Stomach (tissue), 9 donors: ENCODE results near the gene KCNN4. TPM values are rescaled to one million over a fixed set of nuclear protein-coding genes. Genes with fewer than 3 reads are reported as not detected.
A peak's percentile ranks its signal among the peaks of the same experiment; 100 is the strongest.
"Not testable (repeated sequence)": the region's sequence is repeated elsewhere in the genome, so short reads cannot be mapped to it uniquely, and the experiment has no call there.

Experiments used
- DNase-seq, 2 donors: peaks; one replicate each; pipeline versions ENCODE4 v3.0.0 to v3.0.0-alpha.2; 2013 to 2019
- H3K27ac ChIP-seq, 5 donors: fragments of 200-600 bp in 4 of 5; sonication (generic) in 4 of 5; one replicate each; pipeline ENCODE4 v1.5.1; 2013 to 2019; ENCODE audit warnings: mild to moderate bottlenecking in 1 of 5, moderate library complexity in 1 of 5
- H3K27me3 ChIP-seq, 3 donors: fragments of 200-600 bp; sonication (generic); one replicate each; pipeline ENCODE4 v1.5.1; 2017 to 2019; ENCODE audit warnings: mixed run types in 1 of 3
- H3K36me3 ChIP-seq, 4 donors: fragments of 200-600 bp; sonication (generic); 1 replicate in 3 of 4; 2 replicates in 1 of 4; pipeline ENCODE4 v1.5.1; 2016 to 2019
- H3K4me1 ChIP-seq, 4 donors: fragments of 200-600 bp; sonication (generic); one replicate each; pipeline ENCODE4 v1.5.1; 2016 to 2019
- H3K4me3 ChIP-seq, 4 donors: fragments of 200-600 bp; sonication (generic) in 3 of 4; one replicate each; pipeline ENCODE4 v1.5.1; 2016 to 2019; ENCODE audit warnings: mild to moderate bottlenecking in 1 of 4
- H3K9me3 ChIP-seq, 4 donors: fragments of 200-600 bp; sonication (generic); one replicate each; pipeline ENCODE4 v1.5.1; 2016 to 2019
- EP300 ChIP-seq: sonication (generic); formaldehyde crosslinking; IDR thresholded peaks from one replicate; pipeline ENCODE4 v1.6.1; 2017; ENCODE audit warnings: antibody characterized with exemption
- POLR2A ChIP-seq, 4 donors: fragments of 450-650 bp; IDR thresholded peaks; one replicate each; pipeline ENCODE4 v1.6.1; 2016; ENCODE audit warnings: antibody characterized with exemption in 4 of 4, control low read depth in 2 of 4, mild to moderate bottlenecking in 1 of 4, moderate library complexity in 1 of 4
- POLR2AphosphoS5 ChIP-seq, 3 donors: sonication (generic); formaldehyde crosslinking; IDR thresholded peaks; one replicate each; pipeline ENCODE4 v1.6.1; 2016; ENCODE audit warnings: antibody characterized with exemption in 3 of 3
- WGBS, 5 donors: extraction: QIAGEN DNeasy Blood & Tissue Kit in 3 of 5; methylation state at CpG; one replicate each; pipeline versions ENCODE4 v1.1.5 to v1.1.7; 2013 to 2018; 5-methylcytosine and 5-hydroxymethylcytosine counted together
- intact Hi-C: fragments of 100-400 bp; cut with DNase I; formaldehyde crosslinking; loops from one replicate; pipeline ENCODE4 v1.15.1; 2023; ENCODE audit warnings: low total_unique reads
- polyA plus RNA-seq, 3 donors: library from polyadenylated mRNA; stranded (reverse); fragments of 200-250 nt; gene quantifications; one replicate each; pipeline ENCODE4 v1.2.3, GENCODE V29; 2013
- total RNA-seq, 5 donors: library from RNA; depleted of rRNA; stranded (reverse); fragments of >200 nt; gene quantifications; one replicate each; pipeline versions ENCODE4 v1.1.0 to v1.2.3, GENCODE V29; 2014 to 2016
- TF ChIP-seq, protein P1 (sequence below), 7 experiments: fragments of 450-650 bp in 4 of 7; fragments of 200-600 bp in 3 of 7; sonication (generic) in 3 of 7; IDR thresholded peaks; one replicate each; pipeline ENCODE4 v1.5.1; 2016 to 2019; ENCODE audit warnings: antibody characterized with exemption in 7 of 7, control low read depth in 2 of 7, mild to moderate bottlenecking in 1 of 7
- donor health status: healthy with polysubstance abuse.
- donor health status: Bipolar disorder and iron deficiency.
- donor health status: healthy.

Gene KCNN4
- total and polyA plus RNA-seq, 8 donors = 3.1 to 222 (median 17.4) TPM

DNA sequence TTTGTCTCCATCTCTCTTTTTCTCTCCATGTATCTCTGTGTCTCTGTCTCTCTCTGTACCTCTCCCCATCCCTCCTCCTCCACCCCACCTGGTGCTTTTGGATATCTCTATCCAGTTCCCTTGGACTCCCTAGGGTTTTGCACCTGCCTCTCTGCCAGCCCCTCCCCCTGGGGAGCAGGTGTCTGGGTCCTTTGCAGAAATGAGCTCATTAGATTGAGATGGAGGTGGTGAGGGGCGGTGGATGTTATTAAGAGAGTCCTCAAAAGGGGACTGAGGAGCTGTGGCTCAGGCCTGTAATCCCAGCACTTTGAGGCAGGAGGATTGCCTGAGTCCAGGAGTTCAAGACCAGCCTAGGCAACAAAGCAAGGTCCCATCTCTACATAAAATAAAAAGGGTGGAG, 2.1 kb downstream of the KCNN4 start:
- Histone ChIP-seq H3K4me3 (peak overlapping the region in 1 of 4 donors; percentile 38), H3K9me3 (no peaks in the 10 kb centered on the region), H3K27me3 (peaks cover 0 to 52% (median 0%) of the 10 kb centered on the region in 3 donors), H3K36me3 (peaks cover 0 to 5% (median 0%) of the 10 kb centered on the region in 4 donors), H3K4me1 (peaks cover 39 to 96% (median 53%) of the 10 kb centered on the region in 4 donors), H3K27ac (peak overlapping the region; percentile 74 to 90 (median 82))
- intact Hi-C loops = no loop called here
- 50 to 81% (median 64%) methylated on average over 1 of the region's 1 CpG for WGBS, 5 donors
- DNase-seq = no peak
- TF ChIP-seq POLR2AphosphoS5 (IDR thresholded peaks at IDR 0.05) (no peak), POLR2A (IDR thresholded peaks at IDR 0.05) (no peak), EP300 (no peak)
- TF ChIP-seq, protein P1, sequence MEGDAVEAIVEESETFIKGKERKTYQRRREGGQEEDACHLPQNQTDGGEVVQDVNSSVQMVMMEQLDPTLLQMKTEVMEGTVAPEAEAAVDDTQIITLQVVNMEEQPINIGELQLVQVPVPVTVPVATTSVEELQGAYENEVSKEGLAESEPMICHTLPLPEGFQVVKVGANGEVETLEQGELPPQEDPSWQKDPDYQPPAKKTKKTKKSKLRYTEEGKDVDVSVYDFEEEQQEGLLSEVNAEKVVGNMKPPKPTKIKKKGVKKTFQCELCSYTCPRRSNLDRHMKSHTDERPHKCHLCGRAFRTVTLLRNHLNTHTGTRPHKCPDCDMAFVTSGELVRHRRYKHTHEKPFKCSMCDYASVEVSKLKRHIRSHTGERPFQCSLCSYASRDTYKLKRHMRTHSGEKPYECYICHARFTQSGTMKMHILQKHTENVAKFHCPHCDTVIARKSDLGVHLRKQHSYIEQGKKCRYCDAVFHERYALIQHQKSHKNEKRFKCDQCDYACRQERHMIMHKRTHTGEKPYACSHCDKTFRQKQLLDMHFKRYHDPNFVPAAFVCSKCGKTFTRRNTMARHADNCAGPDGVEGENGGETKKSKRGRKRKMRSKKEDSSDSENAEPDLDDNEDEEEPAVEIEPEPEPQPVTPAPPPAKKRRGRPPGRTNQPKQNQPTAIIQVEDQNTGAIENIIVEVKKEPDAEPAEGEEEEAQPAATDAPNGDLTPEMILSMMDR (IDR thresholded peaks at IDR 0.05) = no peak

DNA sequence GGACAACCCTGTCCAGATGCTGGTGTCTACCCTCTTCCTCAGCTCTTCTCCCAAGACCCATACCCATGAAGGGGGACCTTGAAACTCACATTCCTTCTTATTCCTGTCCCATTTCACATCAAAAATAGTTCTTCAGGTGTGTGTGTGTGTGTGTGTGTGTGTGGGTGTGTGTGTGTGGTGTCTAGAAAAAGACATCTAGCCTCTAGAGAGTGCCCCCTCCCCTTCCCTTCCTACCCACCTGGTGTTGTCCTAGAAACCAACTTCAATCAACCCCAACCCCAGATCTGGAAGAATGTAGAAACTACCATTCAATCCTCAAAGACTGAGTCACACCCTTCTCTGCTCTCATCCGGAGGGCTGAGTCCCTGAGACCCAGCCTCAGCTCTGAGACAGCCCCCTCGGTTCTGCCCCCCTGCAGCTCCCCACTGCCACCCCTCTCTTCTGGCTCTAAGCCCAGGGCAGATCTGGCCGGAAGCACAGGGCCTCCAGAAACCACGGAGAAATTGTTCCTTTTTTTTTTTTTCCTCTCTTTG, 3.5 kb downstream of the KCNN4 start:
- no peak for TF ChIP-seq EP300
- TF ChIP-seq POLR2A (IDR thresholded peaks at IDR 0.05) = no peak
- TF ChIP-seq, protein P1 (IDR thresholded peaks at IDR 0.05) = no peak
- TF ChIP-seq POLR2AphosphoS5 (IDR thresholded peaks at IDR 0.05) = no peak
- WGBS, 5 donors = 2 to 13% (median 6%) methylated on average over 4 of the region's 4 CpGs
- intact Hi-C loops = no loop called here
- H3K27me3 ChIP-seq = peaks cover 0 to 39% (median 0%) of the 10 kb centered on the region in 3 donors
- peaks cover 0 to 13% (median 1%) of the 10 kb centered on the region in 4 donors for H3K36me3 ChIP-seq
- H3K4me1 ChIP-seq = peaks cover 39 to 87% (median 57%) of the 10 kb centered on the region in 4 donors
- H3K27ac ChIP-seq = peak overlapping the region; percentile 7 to 90 (median 80)
- peak in 1 of 2 donors; percentile 79 for DNase-seq
- no peaks in the 10 kb centered on the region for H3K9me3 ChIP-seq
- peak overlapping the region in 1 of 4 donors; percentile 26 for H3K4me3 ChIP-seq

DNA sequence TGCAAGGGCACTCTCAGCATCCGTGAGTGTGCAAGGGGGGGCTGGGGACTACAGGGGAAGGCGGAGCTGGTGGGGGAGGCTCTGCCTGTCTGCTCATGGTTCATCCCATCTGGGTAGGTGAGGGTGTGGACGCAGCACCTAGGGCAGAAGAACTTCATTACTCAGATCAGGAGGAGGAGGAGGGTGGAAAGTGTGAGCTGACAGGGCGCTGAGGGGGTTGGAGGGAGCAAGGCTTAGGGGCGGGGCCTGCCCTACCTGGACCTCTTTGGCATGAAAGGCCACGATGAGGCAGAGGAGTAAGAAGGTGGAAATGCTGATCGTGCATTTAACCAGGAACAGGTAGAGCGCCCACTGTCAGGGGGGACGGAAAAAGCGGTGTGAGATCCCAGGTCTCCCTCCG, 4.5 kb downstream of the KCNN4 start:
- TF ChIP-seq, protein P1 (IDR thresholded peaks at IDR 0.05) = no peak
- TF ChIP-seq EP300 (no peak), POLR2A (IDR thresholded peaks at IDR 0.05) (no peak), POLR2AphosphoS5 (IDR thresholded peaks at IDR 0.05) (no peak)
- no peaks in the 10 kb centered on the region for H3K9me3 ChIP-seq
- peaks cover 0 to 22% (median 4%) of the 10 kb centered on the region in 4 donors for H3K36me3 ChIP-seq
- peaks cover 0 to 30% (median 0%) of the 10 kb centered on the region in 3 donors for H3K27me3 ChIP-seq
- peaks cover 39 to 79% (median 57%) of the 10 kb centered on the region in 4 donors for H3K4me1 ChIP-seq
- peak overlapping the region in 1 of 4 donors; percentile 3 for H3K4me3 ChIP-seq
- H3K27ac ChIP-seq = no peak overlapping the region
- no peak for DNase-seq
- intact Hi-C loops = no loop called here
- WGBS, 5 donors = 64 to 71% (median 67%) methylated on average over 10 to 11 of the region's 11 CpGs

DNA sequence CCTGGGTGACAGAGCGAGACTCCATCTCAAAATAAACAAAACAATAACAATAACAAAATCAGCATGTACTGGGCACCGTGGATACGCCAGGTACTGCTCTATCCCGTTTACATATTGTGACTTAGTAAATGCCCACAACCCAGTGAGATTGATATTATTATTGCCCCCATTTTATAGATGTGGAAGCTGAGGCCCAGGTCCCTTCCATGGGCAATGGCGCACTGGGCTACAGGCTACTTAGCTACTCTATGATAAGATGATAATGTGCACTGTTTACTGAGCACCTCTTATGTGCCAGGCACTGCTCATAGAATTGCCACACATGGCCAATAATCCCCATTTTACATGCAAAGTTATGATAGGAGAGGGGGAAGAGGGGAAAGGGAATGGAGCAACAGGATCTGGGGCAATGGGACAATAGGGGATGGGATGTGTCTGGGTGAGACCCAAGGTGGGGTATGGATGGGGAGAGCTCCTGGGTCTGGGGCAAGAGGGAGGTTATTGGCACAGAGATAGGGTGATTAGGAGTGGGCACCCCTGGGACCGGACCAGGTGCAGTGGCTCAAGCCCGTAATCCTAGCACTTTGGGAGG, 5.4 kb downstream of the KCNN4 start:
- H3K27ac ChIP-seq = peak overlapping the region in 3 of 5 donors; percentile 38 to 64 (median 58)
- H3K27me3 ChIP-seq = peaks cover 0 to 23% (median 0%) of the 10 kb centered on the region in 3 donors
- DNase-seq = no peak
- no peaks in the 10 kb centered on the region for H3K9me3 ChIP-seq
- WGBS, 5 donors = 81 to 89% (median 84%) methylated on average over 7 of the region's 7 CpGs
- TF ChIP-seq, protein P1 (IDR thresholded peaks at IDR 0.05) = no peak
- TF ChIP-seq EP300 (no peak), POLR2AphosphoS5 (IDR thresholded peaks at IDR 0.05) (no peak), POLR2A (IDR thresholded peaks at IDR 0.05) (no peak)
- peaks cover 0 to 31% (median 8%) of the 10 kb centered on the region in 4 donors for H3K36me3 ChIP-seq
- peaks cover 39 to 70% (median 57%) of the 10 kb centered on the region in 4 donors for H3K4me1 ChIP-seq
- no peak overlapping the region for H3K4me3 ChIP-seq
- intact Hi-C loops = no loop called here

DNA sequence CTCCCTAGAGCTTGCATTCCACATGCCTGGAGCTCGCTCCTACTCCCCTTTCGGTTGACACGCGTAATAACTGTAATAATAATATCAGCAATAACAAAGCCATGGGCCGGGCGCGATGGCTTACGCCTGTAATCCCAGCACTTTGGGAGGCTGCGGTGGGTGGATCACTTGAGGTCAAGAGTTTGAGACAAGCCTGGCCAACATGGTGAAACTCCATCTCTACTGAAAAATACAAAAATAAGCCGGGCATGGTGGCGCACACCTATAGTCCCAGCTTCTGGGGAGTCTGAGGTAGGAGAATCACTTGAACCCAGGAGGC, 5.9 kb downstream of the KCNN4 start:
- DNase-seq, H3K9me3 ChIP-seq, intact Hi-C loops: not testable (repeated sequence)
- Histone ChIP-seq H3K27ac (peak overlapping the region in 4 of 5 donors; percentile 20 to 64 (median 48)), H3K36me3 (peaks cover 0 to 35% (median 11%) of the 10 kb centered on the region in 4 donors), H3K27me3 (peaks cover 0 to 23% (median 0%) of the 10 kb centered on the region in 3 donors), H3K4me1 (peaks cover 39 to 66% (median 55%) of the 10 kb centered on the region in 4 donors), H3K4me3 (peak overlapping the region; percentile 27 to 37 (median 32))
- 33 to 65% (median 42%) methylated on average over 11 of the region's 11 CpGs for WGBS, 5 donors
